ENCODE data around the gene APOL5. TPM values are rescaled to one million over a fixed set of nuclear protein-coding genes. Genes with fewer than 3 reads are reported as not detected.
A peak's percentile ranks its signal among the peaks of the same experiment; 100 is the strongest.

Gene APOL5
- total and polyA plus RNA-seq, 8 donors = not detected

GRCh38 chr22:35743326-35743860, 25.7 kb downstream of the APOL5 start:
- 72 to 85% (median 81%) methylated on average over 6 of the region's 6 CpGs for WGBS, 5 donors
- H3K36me3 ChIP-seq = peaks cover 5 to 63% (median 56%) of the 10 kb centered on the region in 4 donors
- DNase-seq = no peak
- H3K27me3 ChIP-seq = no peaks in the 10 kb centered on the region
- intact Hi-C loops (cut with DNase I; ENCODE audit: low total_unique reads) = no loop called here
- H3K9me3 ChIP-seq = no peaks in the 10 kb centered on the region
- no peak overlapping the region for H3K4me3 ChIP-seq
- peak overlapping the region in 3 of 5 donors; percentile 24 to 58 (median 57) for H3K27ac ChIP-seq
- no peak for TF ChIP-seq POLR2A (IDR thresholded peaks at IDR 0.05)
- TF ChIP-seq CTCF (IDR thresholded peaks at IDR 0.05) = no peak
- TF ChIP-seq POLR2AphosphoS5 (IDR thresholded peaks at IDR 0.05) = no peak
- no peak for TF ChIP-seq EP300 (IDR thresholded peaks at IDR 0.05)
- H3K4me1 ChIP-seq = peaks cover 0 to 21% (median 10%) of the 10 kb centered on the region in 4 donors

GRCh38 chr22:35746248-35746647, 28.6 kb downstream of the APOL5 start:
- DNase-seq = no peak
- Histone ChIP-seq H3K36me3 (peaks cover 5 to 48% (median 45%) of the 10 kb centered on the region in 4 donors), H3K4me3 (no peak overlapping the region), H3K27ac (no peak overlapping the region), H3K4me1 (peaks cover 0 to 21% (median 10%) of the 10 kb centered on the region in 4 donors), H3K27me3 (no peaks in the 10 kb centered on the region), H3K9me3 (no peaks in the 10 kb centered on the region)
- intact Hi-C loops (cut with DNase I; ENCODE audit: low total_unique reads) = no loop called here
- 86 to 95% (median 92%) methylated on average over 9 of the region's 9 CpGs for WGBS, 5 donors
- TF ChIP-seq POLR2AphosphoS5 (IDR thresholded peaks at IDR 0.05) (no peak), POLR2A (IDR thresholded peaks at IDR 0.05) (no peak), CTCF (IDR thresholded peaks at IDR 0.05) (no peak), EP300 (IDR thresholded peaks at IDR 0.05) (no peak)

GRCh38 chr22:35746946-35747703, 29.5 kb downstream of the APOL5 start:
- H3K9me3 ChIP-seq = no peaks in the 10 kb centered on the region
- DNase-seq = no peak
- TF ChIP-seq POLR2A (IDR thresholded peaks at IDR 0.05) = no peak
- no peak for TF ChIP-seq POLR2AphosphoS5 (IDR thresholded peaks at IDR 0.05)
- TF ChIP-seq EP300 (IDR thresholded peaks at IDR 0.05) = no peak
- TF ChIP-seq CTCF (IDR thresholded peaks at IDR 0.05) = no peak
- H3K4me3 ChIP-seq = no peak overlapping the region
- intact Hi-C loops (cut with DNase I; ENCODE audit: low total_unique reads) = no loop called here
- peaks cover 0 to 21% (median 10%) of the 10 kb centered on the region in 4 donors for H3K4me1 ChIP-seq
- WGBS, 5 donors = 38 to 51% (median 44%) methylated on average over 4 of the region's 4 CpGs
- H3K36me3 ChIP-seq = peaks cover 5 to 42% (median 41%) of the 10 kb centered on the region in 4 donors
- H3K27ac ChIP-seq = no peak overlapping the region
- H3K27me3 ChIP-seq = no peaks in the 10 kb centered on the region

GRCh38 chr22:35749808-35750207, 32.1 kb downstream of the APOL5 start:
- no peaks in the 10 kb centered on the region for H3K27me3 ChIP-seq
- 77 to 85% (median 78%) methylated on average over 10 of the region's 10 CpGs for WGBS, 5 donors
- no peak for TF ChIP-seq POLR2A (IDR thresholded peaks at IDR 0.05)
- no peak for TF ChIP-seq POLR2AphosphoS5 (IDR thresholded peaks at IDR 0.05)
- no peak for TF ChIP-seq CTCF (IDR thresholded peaks at IDR 0.05)
- no peak for TF ChIP-seq EP300 (IDR thresholded peaks at IDR 0.05)
- H3K4me1 ChIP-seq = peaks cover 0 to 33% (median 13%) of the 10 kb centered on the region in 4 donors
- no peak overlapping the region for H3K4me3 ChIP-seq
- no peaks in the 10 kb centered on the region for H3K9me3 ChIP-seq
- peaks cover 0 to 22% (median 16%) of the 10 kb centered on the region in 4 donors for H3K36me3 ChIP-seq
- intact Hi-C loops (cut with DNase I; ENCODE audit: low total_unique reads) = no loop called here
- H3K27ac ChIP-seq = no peak overlapping the region
- DNase-seq = no peak
